Esophagus muscularis mucosa (tissue), 3 donors: ENCODE data around the gene DUSP10.

ENCODE experiments used
- CTCF ChIP-seq, 3 experiments: fragments of 200-600 bp in 2 of 3; fragments of 450-650 bp in 1 of 3; sonication (generic) in 2 of 3; IDR thresholded peaks; one replicate each; pipeline ENCODE4 v1.5.1; 2017 to 2019; ENCODE audit warnings: antibody characterized with exemption in 3 of 3, mild to moderate bottlenecking in 2 of 3, moderate library complexity in 1 of 3
- EP300 ChIP-seq: sonication (generic); formaldehyde crosslinking; IDR thresholded peaks from one replicate; pipeline ENCODE4 v1.6.1; 2017; ENCODE audit warnings: antibody characterized with exemption

- TF ChIP-seq EP300 (no peak), CTCF (IDR thresholded peaks at IDR 0.05) (no peak)
These were observed 63.9 kb downstream of the DUSP10 start for GRCh38 chr1:221678014-221678413.
